GM10266 (cell line): ENCODE data around the gene TRIP10.
A peak's percentile ranks its signal among the peaks of the same experiment; 100 is the strongest.

Experiments used
- DNase-seq: peaks from one replicate; pipeline ENCODE4 v3.0.0; 2012; ENCODE audit errors: extremely low spot score
- CTCF ChIP-seq: IDR thresholded peaks from 2 replicates; pipeline ENCODE4 v1.5.1; 2012; ENCODE audit warnings: mild to moderate bottlenecking, low read depth; ENCODE audit not compliant: control insufficient read depth, insufficient read depth; ENCODE audit errors: missing control alignments

Gene TRIP10

GRCh38 chr19:6734096-6734696 is 5.3 kb upstream of the TRIP10 start:
- no peak for DNase-seq
- no peak for TF ChIP-seq CTCF

- no peak for DNase-seq
- no peak for TF ChIP-seq CTCF
Observed at GRCh38 chr19:6735181-6735911, 4.1 kb upstream of the TRIP10 start.

DNA sequence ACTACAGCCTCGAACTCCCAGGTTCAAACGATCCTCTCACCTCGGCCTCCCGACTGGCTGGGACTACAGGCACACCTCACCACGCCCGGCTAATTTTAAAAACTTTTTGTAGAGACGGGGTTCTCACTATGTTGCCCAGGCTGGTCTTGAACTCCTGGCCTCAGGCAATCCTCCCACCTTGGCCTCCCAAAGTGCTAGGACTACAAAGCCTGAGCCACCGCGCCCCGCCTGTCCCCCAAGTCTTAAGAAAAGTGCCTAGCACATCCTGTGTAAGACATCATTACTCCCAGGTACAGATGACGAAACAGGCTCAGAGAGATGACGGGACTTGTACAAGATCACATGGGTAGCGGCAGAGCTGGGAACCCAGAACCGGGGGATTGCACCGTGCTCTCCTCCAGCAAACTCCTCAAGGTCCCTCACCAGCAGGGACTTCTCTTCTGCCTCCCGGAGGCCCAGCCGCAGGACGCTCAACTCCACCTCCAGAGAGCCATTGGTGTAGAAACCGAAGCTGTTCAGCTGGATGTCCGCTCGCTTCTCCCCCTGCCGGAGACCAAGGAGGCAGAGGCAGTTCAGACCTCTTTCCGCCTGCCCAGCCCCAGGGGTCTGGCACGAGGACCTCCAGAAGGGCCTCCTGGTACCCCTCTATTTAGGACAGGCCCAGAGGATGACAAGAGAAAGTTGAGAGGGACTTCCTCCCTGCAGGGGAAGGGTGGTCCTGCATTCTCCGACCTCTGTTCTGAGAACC is 3.1 kb upstream of the TRIP10 start:
- peak; percentile 87 for DNase-seq
- TF ChIP-seq CTCF, result peak; percentile 80

DNA sequence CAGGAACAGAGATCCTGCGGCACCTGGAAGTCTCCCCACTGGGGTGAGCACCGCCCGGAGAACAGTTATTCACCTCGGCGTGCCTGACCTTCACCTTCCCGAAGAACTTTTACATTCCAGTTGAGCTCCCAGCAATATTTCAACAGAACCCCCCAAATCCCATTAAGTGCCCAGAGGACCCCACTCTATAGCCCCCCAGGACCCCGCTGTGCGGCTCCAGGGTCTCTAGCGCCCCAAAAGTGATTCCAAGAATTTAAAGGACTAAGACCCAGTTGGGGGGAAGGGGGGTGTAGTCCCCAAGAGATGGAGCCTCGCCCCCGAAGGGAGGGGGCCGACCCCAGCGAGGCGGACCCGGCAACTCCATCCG is 2.6 kb upstream of the TRIP10 start:
- DNase-seq, result no peak

DNA sequence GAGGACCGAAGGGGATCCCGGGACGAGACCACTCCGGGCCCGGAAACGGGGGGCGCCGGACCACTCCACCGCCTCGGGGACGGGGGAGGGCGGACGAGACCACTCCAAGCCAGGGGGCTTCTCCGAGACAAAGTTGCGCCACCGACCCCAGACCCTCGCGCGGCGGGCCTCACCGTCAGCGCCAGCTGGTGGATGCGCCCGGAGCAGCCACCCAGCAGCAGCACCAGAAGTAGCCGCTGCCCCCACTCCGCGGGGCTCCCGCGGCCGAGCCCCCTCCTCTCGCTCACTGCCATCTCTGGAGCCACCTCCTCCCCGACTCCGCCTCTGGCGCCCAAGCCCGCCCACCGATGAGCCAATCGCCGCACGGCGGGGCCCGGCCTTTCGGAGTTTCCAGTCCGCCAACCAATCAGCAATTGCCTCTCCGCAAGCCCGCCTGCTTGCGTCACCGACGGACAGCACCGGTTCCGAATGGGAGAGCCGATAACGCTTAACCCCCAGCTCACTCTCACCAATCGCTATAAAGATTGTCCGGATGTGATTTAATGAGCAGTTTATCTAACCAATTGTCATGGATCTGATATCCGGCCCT is 2.1 kb upstream of the TRIP10 start, which contains the start of gene GPR108:
Gene GPR108, minus strand, starts transcription at position 297 of the 589 bp plus-strand sequence. Its CDS starts 4 bp downstream, at position 293.
- DNase-seq, result peak; percentile 99
- no peak for TF ChIP-seq CTCF

More for the DNA sequence above, 2.6 kb upstream of the TRIP10 start:
- TF ChIP-seq CTCF, result no peak

GRCh38 chr19:6737873-6738786 is 1.4 kb upstream of the TRIP10 start:
- DNase-seq, result peak; percentile 84
- TF ChIP-seq CTCF, result peak; percentile 77
